Fibroblast of villous mesenchyme (primary cell): ENCODE results near the gene PDIA4. TPM values are rescaled to one million over a fixed set of nuclear protein-coding genes. Genes with fewer than 3 reads are reported as not detected.
"Not testable (repeated sequence)": the region's sequence is repeated elsewhere in the genome, so short reads cannot be mapped to it uniquely, and the experiment has no call there.

ENCODE experiments used
- DNase-seq: peaks from one replicate; pipeline ENCODE4 v3.0.0-alpha.2; 2010; ENCODE audit warnings: low read depth
- H3K4me3 ChIP-seq: 2 replicates; pipeline ENCODE4 v1.5.1; 2011; ENCODE audit warnings: low read depth, mild to moderate bottlenecking, low read length
- total RNA-seq: library from RNA; depleted of rRNA; stranded (reverse); fragments of >200 nt; gene quantifications from 2 replicates; pipeline ENCODE4 v1.2.3, GENCODE V29; 2012
- TF ChIP-seq, protein P1 (sequence below): IDR thresholded peaks from 2 replicates; pipeline ENCODE4 v1.5.1; 2012; ENCODE audit warnings: low read depth, mild to moderate bottlenecking, low read length; ENCODE audit not compliant: insufficient read depth

PDIA4 gene
- total RNA-seq, 1 donor, result 358 TPM

DNA sequence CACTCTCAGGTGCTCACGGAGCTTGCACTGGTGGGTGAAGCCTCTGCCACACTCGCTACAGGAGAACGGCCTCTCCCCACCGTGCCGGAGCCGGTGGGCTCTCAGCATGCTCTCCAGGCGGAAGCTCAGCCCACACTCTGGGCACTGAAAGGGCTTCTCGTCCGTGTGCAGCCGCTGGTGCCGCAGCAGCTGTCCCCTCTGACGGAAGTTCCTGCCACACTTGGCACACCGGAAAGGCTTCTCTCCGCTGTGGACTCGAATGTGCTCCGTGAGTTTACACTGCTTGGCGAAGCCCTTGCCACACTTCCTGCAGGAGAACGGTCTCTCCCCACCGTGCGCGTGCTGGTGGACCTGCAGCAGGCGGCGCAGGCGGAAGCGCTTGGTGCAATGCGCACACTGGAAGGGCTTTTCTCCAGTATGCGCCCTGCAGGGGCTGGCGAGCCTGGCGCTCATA is 42.9 kb upstream of the PDIA4 start:
- TF ChIP-seq, protein P1, sequence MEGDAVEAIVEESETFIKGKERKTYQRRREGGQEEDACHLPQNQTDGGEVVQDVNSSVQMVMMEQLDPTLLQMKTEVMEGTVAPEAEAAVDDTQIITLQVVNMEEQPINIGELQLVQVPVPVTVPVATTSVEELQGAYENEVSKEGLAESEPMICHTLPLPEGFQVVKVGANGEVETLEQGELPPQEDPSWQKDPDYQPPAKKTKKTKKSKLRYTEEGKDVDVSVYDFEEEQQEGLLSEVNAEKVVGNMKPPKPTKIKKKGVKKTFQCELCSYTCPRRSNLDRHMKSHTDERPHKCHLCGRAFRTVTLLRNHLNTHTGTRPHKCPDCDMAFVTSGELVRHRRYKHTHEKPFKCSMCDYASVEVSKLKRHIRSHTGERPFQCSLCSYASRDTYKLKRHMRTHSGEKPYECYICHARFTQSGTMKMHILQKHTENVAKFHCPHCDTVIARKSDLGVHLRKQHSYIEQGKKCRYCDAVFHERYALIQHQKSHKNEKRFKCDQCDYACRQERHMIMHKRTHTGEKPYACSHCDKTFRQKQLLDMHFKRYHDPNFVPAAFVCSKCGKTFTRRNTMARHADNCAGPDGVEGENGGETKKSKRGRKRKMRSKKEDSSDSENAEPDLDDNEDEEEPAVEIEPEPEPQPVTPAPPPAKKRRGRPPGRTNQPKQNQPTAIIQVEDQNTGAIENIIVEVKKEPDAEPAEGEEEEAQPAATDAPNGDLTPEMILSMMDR, result no peak
- DNase-seq, result no peak
- H3K4me3 ChIP-seq, result no peak overlapping the region

DNA sequence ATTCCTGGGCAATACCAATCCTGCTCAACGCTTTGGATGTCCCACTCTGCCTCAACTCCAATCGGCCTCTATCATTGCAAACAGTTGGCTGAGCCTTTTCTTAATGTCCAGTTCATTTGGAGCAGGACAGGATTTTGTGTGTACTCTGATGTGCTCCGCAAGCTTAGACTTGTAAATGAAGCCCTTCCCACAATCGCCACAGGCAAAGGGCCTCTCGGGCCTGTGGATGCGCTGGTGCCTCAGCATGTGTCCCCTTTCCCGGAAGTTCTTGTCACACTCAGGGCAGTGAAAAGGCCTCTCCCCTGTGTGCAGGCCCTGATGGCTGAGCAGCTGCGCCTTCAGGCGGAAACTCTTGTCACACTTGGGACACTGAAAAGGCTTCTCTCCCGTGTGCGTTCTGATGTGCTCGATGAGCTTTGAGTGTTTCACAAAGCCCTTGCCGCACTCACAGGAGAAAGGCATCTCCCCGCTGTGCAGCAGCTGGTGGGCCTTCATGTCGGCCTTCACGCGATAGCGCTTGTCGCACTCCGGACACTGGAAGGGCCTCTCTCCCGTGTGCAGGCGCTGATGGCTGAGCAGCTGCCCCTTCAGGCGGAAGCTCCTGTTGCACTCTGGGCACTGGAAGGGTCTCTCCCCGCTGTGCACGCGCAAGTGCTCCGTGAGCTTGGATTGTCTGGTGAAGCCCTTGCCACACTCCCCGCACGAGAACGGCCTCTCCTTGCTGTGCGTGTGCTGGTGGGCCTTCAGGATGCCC is 42.2 kb upstream of the PDIA4 start:
- H3K4me3 ChIP-seq, result no peak overlapping the region
- DNase-seq, result no peak
- TF ChIP-seq, protein P1, result no peak

DNA sequence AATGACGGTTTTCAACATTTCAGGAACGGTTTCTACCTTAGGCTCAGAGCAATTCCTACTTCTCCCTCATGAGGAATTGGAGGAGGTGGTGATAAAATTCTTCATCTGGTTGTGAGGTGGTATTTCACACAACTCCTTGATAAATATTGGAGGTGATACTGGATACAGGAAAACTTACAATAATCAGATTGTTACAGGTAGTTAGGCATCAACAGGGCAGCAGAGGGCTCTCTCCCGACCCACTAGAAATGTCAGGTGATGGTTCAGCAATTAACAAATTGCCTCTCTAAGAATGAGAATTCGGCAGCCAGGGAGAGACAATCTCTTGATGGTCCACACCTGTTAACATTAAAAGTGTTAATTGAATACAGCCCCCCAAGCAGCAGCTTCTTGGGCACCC is 39.6 kb upstream of the PDIA4 start:
- DNase-seq, result no peak
- TF ChIP-seq, protein P1, result no peak
- no peak overlapping the region for H3K4me3 ChIP-seq

DNA sequence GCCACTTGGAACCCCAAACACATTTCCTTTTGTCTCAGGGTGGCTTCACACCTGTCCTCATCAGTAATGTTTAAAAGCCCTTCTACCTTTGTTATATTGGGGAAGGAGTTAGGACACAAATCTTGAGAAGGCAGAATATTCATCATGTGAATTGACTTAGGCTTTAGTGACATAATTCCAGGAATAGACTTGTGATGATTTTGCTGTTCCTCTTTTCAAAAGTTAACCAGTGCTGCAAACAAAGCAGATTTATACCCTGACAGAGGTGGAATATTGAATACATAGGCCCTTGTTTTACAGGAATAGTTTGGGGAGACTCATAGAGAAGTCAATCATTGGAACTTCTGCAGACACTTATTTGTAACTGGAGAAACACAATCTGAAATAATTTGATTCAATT is 35.2 kb upstream of the PDIA4 start:
- DNase-seq, result no peak
- H3K4me3 ChIP-seq, result no peak overlapping the region
- TF ChIP-seq, protein P1, result no peak

DNA sequence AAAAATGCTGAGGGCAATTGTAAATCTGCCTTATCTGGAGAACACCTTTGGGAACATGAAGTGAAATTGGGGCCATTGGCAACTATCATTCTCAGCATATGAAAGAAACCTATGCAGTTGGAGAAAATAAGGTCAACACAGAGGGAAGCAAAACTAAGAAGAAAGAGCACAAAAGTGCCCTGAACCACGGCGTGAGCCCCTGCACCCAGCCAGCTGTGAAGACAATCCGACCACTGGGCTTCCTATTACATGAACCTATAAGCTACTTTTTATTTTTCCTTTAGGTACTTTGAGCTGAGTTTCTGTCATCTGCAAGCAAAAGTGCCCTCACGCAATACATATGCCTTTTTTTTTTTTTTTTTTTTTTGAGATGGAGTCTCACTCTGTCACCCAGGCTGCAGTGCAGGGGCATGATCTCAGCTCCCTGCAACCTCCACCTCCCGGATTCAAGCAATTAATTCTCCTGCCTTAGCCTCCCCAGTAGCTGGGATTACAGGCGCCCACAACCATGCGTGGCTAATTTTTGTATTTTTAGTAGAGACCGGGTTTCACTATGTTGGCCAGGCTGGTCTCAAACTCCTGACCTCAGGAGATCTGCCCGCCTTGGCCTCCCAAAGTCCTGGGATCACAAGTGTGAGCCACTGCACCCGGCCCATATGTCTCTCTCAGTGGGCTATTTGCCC is 34.1 kb upstream of the PDIA4 start:
- not testable (repeated sequence) for DNase-seq, H3K4me3 ChIP-seq

DNA sequence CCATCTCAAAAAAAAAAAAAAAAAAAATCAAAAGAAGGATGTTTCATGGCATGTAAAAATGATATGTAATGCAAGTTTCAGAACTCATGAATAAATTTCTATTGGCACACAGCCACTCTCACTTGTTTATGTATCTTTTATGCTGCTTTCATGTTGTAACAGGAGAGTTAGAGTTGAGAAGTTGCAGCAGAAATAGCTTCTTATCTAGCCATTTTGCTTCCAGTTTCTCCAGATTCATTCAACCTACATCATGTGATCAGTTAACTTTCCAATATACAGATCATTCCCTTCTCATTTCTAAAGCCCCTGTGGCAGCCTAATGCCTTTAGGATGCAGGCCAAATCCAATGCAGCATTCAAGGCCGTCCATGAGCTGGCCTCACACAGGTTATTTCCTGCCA is 31.9 kb upstream of the PDIA4 start:
- TF ChIP-seq, protein P1, result no peak
- peak; percentile 14 for DNase-seq
- H3K4me3 ChIP-seq, result no peak overlapping the region

DNA sequence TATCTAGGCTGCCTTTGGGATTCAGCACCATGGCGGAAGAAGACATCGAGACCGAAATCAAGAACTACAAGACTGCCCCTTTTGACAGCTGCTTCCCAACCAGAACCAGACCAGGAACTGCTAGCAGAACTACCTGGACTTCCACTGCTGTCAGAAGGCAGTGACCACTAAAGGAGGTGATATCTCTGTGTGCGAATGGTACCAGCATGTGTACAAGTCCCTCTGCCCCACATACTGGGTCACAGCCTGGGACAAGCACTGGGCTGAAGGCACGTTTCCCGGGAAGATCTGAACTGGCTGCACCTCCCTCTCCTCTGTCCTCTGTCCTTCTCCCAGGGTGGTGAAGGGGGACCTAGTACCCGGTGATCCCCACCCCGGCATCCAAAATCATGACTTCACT is 25.6 kb upstream of the PDIA4 start:
- TF ChIP-seq, protein P1, result no peak
- no peak for DNase-seq
- no peak overlapping the region for H3K4me3 ChIP-seq
